Astrocyte (in vitro differentiated cells and primary cell): ENCODE measurements around the gene HNRNPK. TPM values are rescaled to one million over a fixed set of nuclear protein-coding genes. Genes with fewer than 3 reads are reported as not detected.
A peak's percentile ranks its signal among the peaks of the same experiment; 100 is the strongest.

Source experiments
- DNase-seq: peaks from one replicate; pipeline ENCODE4 v3.0.0-alpha.2; 2010; ENCODE audit warnings: low read depth
- FAIRE-seq: peaks from 2 replicates; lab custom pipeline; 2011; peaks lifted over from hg19 to GRCh38; lab: Jason Lieb, UNC
- H2AFZ ChIP-seq: 2 replicates; pipeline ENCODE4 v1.6.0; 2012; ENCODE audit warnings: low read depth, low read length, inconsistent platforms
- H3K27ac ChIP-seq: 2 replicates; pipeline ENCODE4 v1.5.1; 2011; ENCODE audit warnings: low read depth, low read length, inconsistent platforms
- H3K27me3 ChIP-seq: 2 replicates; pipeline ENCODE4 v1.6.0; 2011; ENCODE audit warnings: low read length, inconsistent platforms; ENCODE audit not compliant: insufficient read depth
- H3K36me3 ChIP-seq: 2 replicates; pipeline ENCODE4 v1.5.1; 2011; ENCODE audit warnings: low read length, inconsistent platforms; ENCODE audit not compliant: insufficient read depth
- H3K4me1 ChIP-seq: 2 replicates; pipeline ENCODE4 v1.5.1; 2011; ENCODE audit warnings: low read length, inconsistent platforms; ENCODE audit not compliant: insufficient read depth
- H3K4me2 ChIP-seq: 2 replicates; pipeline ENCODE4 v1.6.0; 2012; ENCODE audit warnings: low read length, inconsistent platforms
- H3K4me3 ChIP-seq: 2 replicates; pipeline ENCODE4 v1.5.1; 2011; ENCODE audit warnings: low read depth, mild to moderate bottlenecking, low read length, inconsistent platforms; ENCODE audit not compliant: insufficient read depth
- H3K79me2 ChIP-seq: 2 replicates; pipeline ENCODE4 v1.6.0; 2012; ENCODE audit warnings: mild to moderate bottlenecking, low read length, inconsistent platforms; ENCODE audit not compliant: insufficient read depth
- H3K9ac ChIP-seq: 2 replicates; pipeline ENCODE4 v1.6.0; 2012; ENCODE audit warnings: mild to moderate bottlenecking, low read length, inconsistent platforms
- H3K9me3 ChIP-seq: 2 replicates; pipeline ENCODE4 v1.5.1; 2012; ENCODE audit warnings: low read depth, mild to moderate bottlenecking, low read length, inconsistent platforms; ENCODE audit not compliant: insufficient read depth
- H4K20me1 ChIP-seq: 2 replicates; pipeline ENCODE4 v1.6.0; 2012; ENCODE audit warnings: low read length, inconsistent platforms; ENCODE audit not compliant: insufficient read depth
- H3K27ac Mint-ChIP-seq: one replicate; pipeline ENCODE4 v1.8.0; 2021; ENCODE audit warnings: mild to moderate bottlenecking, mixed read lengths; ENCODE audit not compliant: unreplicated experiment
- H3K27me3 Mint-ChIP-seq: one replicate; pipeline ENCODE4 v1.8.0; 2021; ENCODE audit warnings: low read depth, mixed read lengths; ENCODE audit not compliant: unreplicated experiment
- H3K36me3 Mint-ChIP-seq: one replicate; pipeline ENCODE4 v1.8.0; 2021; ENCODE audit warnings: low read depth, mixed read lengths; ENCODE audit not compliant: unreplicated experiment
- H3K4me1 Mint-ChIP-seq: one replicate; pipeline ENCODE4 v1.8.0; 2021; ENCODE audit warnings: low read depth, mixed read lengths; ENCODE audit not compliant: unreplicated experiment
- H3K4me3 Mint-ChIP-seq: one replicate; pipeline ENCODE4 v1.8.0; 2021; ENCODE audit warnings: mild to moderate bottlenecking, moderate library complexity, mixed read lengths; ENCODE audit not compliant: unreplicated experiment
- H3K9me3 Mint-ChIP-seq: one replicate; pipeline ENCODE4 v1.8.0; 2021; ENCODE audit warnings: mild to moderate bottlenecking, mixed read lengths; ENCODE audit not compliant: unreplicated experiment
- EZH2 ChIP-seq: IDR thresholded peaks from 2 replicates; pipeline ENCODE4 v1.6.1; 2012; ENCODE audit warnings: mild to moderate bottlenecking, low read length, inconsistent platforms; ENCODE audit not compliant: insufficient read depth
- total RNA-seq: library from RNA; stranded (reverse); gene quantifications from 2 replicates; pipeline ENCODE4 v1.2.1, GENCODE V29; 2021
- TF ChIP-seq, protein P1 (sequence below): IDR thresholded peaks from 2 replicates; pipeline ENCODE4 v1.5.1; 2011; ENCODE audit warnings: low read depth, mild to moderate bottlenecking, inconsistent platforms, low read length, moderate library complexity; ENCODE audit not compliant: insufficient read depth

Gene HNRNPK
- total RNA-seq, 1 donor from 2014 or later, result 511 TPM

DNA sequence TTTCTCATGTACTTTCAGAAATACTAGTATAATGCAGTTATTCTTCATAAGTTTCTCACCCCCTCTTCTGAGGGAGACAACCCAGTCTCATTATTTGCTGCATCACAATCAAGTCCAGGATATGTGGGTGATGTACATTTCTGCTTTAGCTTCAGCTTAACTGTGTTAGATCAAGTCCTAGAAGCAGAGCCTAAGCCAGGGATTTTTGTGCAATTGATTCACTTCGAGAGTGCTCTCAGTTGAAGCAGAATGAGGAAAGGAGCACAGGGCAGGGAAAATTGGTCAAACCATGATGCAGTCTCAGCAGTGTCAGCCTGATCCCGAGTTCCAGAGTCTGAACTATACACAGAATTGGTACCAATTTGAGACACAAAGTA is 15.1 kb downstream of the HNRNPK start:
- Histone ChIP-seq H2AFZ (no peak overlapping the region), H4K20me1 (peaks cover 45% of the 10 kb centered on the region), H3K4me2 (no peak overlapping the region), H3K4me1 (no peaks in the 10 kb centered on the region), H3K27me3 (no peaks in the 10 kb centered on the region), H3K9ac (no peak overlapping the region), H3K79me2 (peaks cover 10% of the 10 kb centered on the region), H3K27ac (no peak overlapping the region), H3K9me3 (no peaks in the 10 kb centered on the region), H3K36me3 (peaks cover 26% of the 10 kb centered on the region), H3K4me3 (no peak overlapping the region)
- Mint-ChIP-seq H3K27me3 (no peaks in the 10 kb centered on the region), H3K4me1 (peaks cover 5% of the 10 kb centered on the region), H3K4me3 (no peak overlapping the region), H3K9me3 (no peaks in the 10 kb centered on the region), H3K27ac (peak overlapping the region; percentile 53), H3K36me3 (peaks cover 9% of the 10 kb centered on the region)
- TF ChIP-seq EZH2, result no peak
- TF ChIP-seq, protein P1, sequence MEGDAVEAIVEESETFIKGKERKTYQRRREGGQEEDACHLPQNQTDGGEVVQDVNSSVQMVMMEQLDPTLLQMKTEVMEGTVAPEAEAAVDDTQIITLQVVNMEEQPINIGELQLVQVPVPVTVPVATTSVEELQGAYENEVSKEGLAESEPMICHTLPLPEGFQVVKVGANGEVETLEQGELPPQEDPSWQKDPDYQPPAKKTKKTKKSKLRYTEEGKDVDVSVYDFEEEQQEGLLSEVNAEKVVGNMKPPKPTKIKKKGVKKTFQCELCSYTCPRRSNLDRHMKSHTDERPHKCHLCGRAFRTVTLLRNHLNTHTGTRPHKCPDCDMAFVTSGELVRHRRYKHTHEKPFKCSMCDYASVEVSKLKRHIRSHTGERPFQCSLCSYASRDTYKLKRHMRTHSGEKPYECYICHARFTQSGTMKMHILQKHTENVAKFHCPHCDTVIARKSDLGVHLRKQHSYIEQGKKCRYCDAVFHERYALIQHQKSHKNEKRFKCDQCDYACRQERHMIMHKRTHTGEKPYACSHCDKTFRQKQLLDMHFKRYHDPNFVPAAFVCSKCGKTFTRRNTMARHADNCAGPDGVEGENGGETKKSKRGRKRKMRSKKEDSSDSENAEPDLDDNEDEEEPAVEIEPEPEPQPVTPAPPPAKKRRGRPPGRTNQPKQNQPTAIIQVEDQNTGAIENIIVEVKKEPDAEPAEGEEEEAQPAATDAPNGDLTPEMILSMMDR, result no peak
- FAIRE-seq (no peak), DNase-seq (no peak)

GRCh38 chr9:83962165-83962564 is 17.9 kb downstream of the HNRNPK start:
- Histone ChIP-seq H3K27ac (no peak overlapping the region), H3K4me1 (peaks cover 7% of the 10 kb centered on the region), H3K9ac (no peak overlapping the region), H3K4me3 (no peak overlapping the region), H2AFZ (no peak overlapping the region), H3K79me2 (no peaks in the 10 kb centered on the region), H4K20me1 (peaks cover 25% of the 10 kb centered on the region), H3K36me3 (peaks cover 9% of the 10 kb centered on the region), H3K9me3 (no peaks in the 10 kb centered on the region), H3K27me3 (no peaks in the 10 kb centered on the region), H3K4me2 (no peak overlapping the region)
- TF ChIP-seq, protein P1, result no peak
- TF ChIP-seq EZH2, result no peak
- peaks cover 5% of the 10 kb centered on the region for H3K4me1 Mint-ChIP-seq
- no peaks in the 10 kb centered on the region for H3K9me3 Mint-ChIP-seq
- H3K36me3 Mint-ChIP-seq, result peaks cover 2% of the 10 kb centered on the region
- H3K27me3 Mint-ChIP-seq, result no peaks in the 10 kb centered on the region
- no peak overlapping the region for H3K27ac Mint-ChIP-seq
- DNase-seq, result no peak
- no peak for FAIRE-seq
- H3K4me3 Mint-ChIP-seq, result no peak overlapping the region

DNA sequence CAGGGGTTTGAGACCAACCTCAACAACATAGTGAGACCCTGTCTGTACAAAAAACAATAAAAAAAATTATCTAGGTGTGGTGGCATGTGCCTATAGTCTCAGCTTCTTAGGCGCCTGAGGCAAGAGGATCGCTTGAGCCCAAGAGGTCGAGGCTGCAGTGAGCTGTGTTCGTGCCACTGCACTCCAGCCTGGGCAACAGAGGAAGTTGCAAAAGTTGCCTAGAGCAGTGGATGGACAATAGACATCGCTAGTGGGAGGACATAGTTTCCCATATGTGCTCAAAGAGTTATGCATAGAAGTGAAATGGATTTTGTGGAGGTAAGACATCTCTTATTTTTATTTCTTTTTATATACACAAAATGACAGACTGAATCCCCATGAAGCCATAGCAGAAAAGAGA is 19.0 kb downstream of the HNRNPK start:
- DNase-seq, result no peak
- no peaks in the 10 kb centered on the region for H3K9me3 ChIP-seq
- no peak overlapping the region for H3K4me3 Mint-ChIP-seq

More for the DNA sequence above, 19.0 kb downstream of the HNRNPK start:
- no peak overlapping the region for H3K9ac ChIP-seq
- Mint-ChIP-seq H3K27ac (no peak overlapping the region), H3K4me1 (peaks cover 5% of the 10 kb centered on the region), H3K36me3 (peaks cover 2% of the 10 kb centered on the region), H3K9me3 (peaks cover 2% of the 10 kb centered on the region), H3K27me3 (no peaks in the 10 kb centered on the region)
- H3K4me3 ChIP-seq, result no peak overlapping the region
- no peak overlapping the region for H2AFZ ChIP-seq
- peaks cover 13% of the 10 kb centered on the region for H3K4me1 ChIP-seq
- H3K4me2 ChIP-seq, result no peak overlapping the region
- no peaks in the 10 kb centered on the region for H3K36me3 ChIP-seq
- no peak for FAIRE-seq
- H4K20me1 ChIP-seq, result peaks cover 13% of the 10 kb centered on the region
- no peak overlapping the region for H3K27ac ChIP-seq
- no peaks in the 10 kb centered on the region for H3K27me3 ChIP-seq
- H3K79me2 ChIP-seq, result no peaks in the 10 kb centered on the region
- TF ChIP-seq, protein P1, result no peak
- TF ChIP-seq EZH2, result no peak
